A673 (cell line): ENCODE measurements around the gene SLC35F6.
"Not testable (repeated sequence)": the region's sequence is repeated elsewhere in the genome, so short reads cannot be mapped to it uniquely, and the experiment has no call there.

ENCODE experiments used
- EZH2 ChIP-seq: fragments of 200-600 bp; sonication (generic); IDR thresholded peaks from 2 replicates; pipeline ENCODE4 v1.6.1; 2017; ENCODE audit warnings: borderline replicate concordance, low read depth, mild to moderate bottlenecking, mixed read lengths, antibody characterized with exemption, low read length; ENCODE audit not compliant: poor library complexity, severe bottlenecking
- TF ChIP-seq, protein P1 (sequence below): fragments of 300-800, 200-600 bp; sonication (generic); conservative IDR thresholded peaks from 2 replicates; pipeline ENCODE4 v1.5.1; 2017; ENCODE audit warnings: low read depth, mild to moderate bottlenecking, antibody characterized with exemption, low read length, moderate library complexity, mixed read lengths

DNA sequence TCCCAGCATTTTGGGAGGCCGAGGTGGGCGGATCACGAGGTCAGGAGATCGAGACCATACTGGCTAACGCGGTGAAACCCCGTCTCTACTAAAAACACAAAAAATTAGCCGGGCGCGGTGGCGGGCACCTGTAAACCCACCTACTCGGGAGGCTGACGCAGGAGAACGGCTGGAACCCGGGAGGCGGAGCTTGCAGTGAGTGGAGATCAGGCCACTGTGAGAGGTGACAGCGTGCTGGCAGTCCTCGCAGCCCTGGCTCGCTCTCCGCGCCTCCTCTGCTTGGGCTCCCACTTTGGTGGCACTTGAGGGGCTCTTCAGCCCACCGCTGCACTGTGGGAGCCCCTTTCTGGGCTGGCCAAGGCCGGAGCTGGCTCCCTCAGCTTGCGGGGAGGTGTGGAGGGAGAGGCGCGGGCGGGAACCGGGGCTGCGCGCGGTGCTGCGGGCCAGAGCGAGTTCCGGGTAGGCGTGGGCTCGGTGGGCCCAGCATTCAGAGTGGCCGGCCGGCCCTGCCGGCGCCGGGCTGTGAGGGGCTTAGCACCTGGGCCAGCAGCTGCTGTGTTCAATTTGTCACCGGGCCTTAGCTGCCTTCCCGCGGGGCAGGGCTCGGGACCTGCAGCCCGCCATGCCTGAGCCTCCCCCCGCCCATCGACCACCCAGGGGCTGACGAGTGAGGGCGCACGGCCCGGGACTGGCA lies 50.1 kb downstream of the SLC35F6 start:
- TF ChIP-seq, protein P1, sequence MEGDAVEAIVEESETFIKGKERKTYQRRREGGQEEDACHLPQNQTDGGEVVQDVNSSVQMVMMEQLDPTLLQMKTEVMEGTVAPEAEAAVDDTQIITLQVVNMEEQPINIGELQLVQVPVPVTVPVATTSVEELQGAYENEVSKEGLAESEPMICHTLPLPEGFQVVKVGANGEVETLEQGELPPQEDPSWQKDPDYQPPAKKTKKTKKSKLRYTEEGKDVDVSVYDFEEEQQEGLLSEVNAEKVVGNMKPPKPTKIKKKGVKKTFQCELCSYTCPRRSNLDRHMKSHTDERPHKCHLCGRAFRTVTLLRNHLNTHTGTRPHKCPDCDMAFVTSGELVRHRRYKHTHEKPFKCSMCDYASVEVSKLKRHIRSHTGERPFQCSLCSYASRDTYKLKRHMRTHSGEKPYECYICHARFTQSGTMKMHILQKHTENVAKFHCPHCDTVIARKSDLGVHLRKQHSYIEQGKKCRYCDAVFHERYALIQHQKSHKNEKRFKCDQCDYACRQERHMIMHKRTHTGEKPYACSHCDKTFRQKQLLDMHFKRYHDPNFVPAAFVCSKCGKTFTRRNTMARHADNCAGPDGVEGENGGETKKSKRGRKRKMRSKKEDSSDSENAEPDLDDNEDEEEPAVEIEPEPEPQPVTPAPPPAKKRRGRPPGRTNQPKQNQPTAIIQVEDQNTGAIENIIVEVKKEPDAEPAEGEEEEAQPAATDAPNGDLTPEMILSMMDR: not testable (repeated sequence)
- not testable (repeated sequence) for TF ChIP-seq EZH2
